GM19452 (cell line): ENCODE measurements around the gene SLC28A3.
A peak's percentile ranks its signal among the peaks of the same experiment; 100 is the strongest.

Source experiments
- ATAC-seq: cut with Tn5 transposase; IDR thresholded peaks from one replicate; pipeline ENCODE4 v1.9.1; 2021; ENCODE audit not compliant: unreplicated experiment

SLC28A3 gene

DNA sequence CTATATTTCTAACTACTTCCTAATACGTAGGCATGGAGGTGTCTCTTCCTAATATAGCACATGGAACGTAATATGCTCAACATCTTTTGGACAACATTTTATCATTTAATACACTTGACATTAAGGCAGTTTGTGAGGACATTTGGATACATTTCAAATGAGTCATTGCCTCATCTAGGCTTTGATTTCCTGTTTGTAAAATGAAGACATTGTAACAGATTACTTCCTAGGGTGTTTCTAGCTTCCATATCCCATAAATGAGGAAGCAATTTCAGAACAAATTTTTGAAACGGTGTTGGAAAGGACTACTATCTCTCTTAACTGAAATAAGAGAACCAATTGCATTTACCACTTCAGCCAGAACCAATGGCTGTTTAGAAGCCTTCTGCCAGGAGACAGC lies 38.7 kb downstream of the SLC28A3 start:
- ATAC-seq = no peak

GRCh38 chr9:84300271-84300670 lies 40.3 kb downstream of the SLC28A3 start:
- ATAC-seq = no peak

DNA sequence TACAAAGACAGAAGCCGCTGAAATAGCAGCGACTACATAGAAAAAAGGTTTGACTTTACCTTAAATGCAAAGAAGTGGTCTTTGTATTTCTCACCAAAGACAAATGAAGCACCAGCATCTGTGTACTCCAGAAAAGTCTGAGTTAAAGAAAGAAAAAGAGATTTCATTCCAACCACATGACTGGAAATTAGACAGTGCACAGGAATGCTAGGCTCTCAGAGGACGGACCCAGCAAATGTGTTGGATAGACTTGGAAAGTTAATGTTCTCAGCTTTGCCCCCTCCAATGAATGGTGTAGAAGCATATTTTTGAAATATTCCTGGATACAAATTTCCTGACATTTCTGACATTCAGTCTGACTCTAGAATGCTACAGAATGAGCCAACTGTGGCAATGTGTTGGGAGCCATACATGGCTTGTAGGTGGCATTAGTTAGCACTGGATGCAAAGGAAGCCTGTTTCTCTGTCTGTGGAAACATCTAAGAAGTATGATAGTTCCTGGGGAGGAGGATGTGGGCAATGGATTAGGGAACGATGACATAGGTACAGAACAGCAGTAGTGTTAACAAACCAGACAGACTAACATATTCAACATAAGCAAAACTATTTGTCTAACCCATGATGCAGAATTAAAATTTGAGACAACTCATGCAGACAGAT lies 43.3 kb downstream of the SLC28A3 start:
- ATAC-seq = no peak

GRCh38 chr9:84296146-84296843 lies 44.3 kb downstream of the SLC28A3 start:
- ATAC-seq = peak; percentile 59

- ATAC-seq = no peak
Observed at GRCh38 chr9:84294241-84294950, 46.2 kb downstream of the SLC28A3 start.

GRCh38 chr9:84293001-84293798 lies 47.4 kb downstream of the SLC28A3 start:
- ATAC-seq = peak; percentile 56

- ATAC-seq = peak; percentile 69
Observed at GRCh38 chr9:84285381-84285780, 55.2 kb downstream of the SLC28A3 start.

DNA sequence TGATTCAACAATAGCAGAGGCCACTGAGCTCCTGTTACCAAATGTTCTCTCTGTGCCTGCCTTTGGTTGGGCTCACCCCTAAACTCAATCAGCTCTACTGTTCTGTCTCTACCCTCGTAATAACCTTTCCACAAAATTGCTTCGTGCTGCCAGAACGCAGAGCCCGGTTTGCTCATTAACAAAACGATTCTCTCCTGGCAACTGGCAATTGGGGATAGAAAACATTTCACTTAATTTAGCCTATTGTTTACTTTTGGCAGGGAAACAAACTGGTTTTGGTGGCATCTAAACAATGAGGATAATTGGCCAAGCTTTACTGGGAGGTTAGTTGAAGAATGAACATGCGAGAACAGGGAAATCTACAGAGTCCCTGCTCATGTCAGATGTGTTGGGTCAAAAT lies 56.6 kb downstream of the SLC28A3 start:
- no peak for ATAC-seq

DNA sequence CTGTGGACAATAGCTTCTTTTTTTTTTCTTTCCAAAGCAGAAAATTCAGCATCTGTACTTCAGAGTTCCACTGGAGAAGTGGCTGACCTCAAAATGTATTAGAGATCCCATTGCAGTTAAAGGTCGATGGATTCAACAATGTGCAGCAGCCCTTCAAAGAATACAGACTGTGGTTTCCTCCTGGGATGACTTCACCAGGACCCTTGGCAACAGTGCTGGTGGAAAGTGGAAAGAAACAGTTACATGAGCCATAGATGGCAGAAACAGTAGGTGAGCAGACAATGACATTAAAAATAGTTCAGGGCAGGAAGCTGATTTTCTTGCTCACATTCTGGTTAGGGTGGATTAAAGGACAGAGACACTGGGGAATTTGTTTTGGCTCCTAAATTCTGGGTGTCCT lies 62.4 kb downstream of the SLC28A3 start:
- ATAC-seq = no peak

DNA sequence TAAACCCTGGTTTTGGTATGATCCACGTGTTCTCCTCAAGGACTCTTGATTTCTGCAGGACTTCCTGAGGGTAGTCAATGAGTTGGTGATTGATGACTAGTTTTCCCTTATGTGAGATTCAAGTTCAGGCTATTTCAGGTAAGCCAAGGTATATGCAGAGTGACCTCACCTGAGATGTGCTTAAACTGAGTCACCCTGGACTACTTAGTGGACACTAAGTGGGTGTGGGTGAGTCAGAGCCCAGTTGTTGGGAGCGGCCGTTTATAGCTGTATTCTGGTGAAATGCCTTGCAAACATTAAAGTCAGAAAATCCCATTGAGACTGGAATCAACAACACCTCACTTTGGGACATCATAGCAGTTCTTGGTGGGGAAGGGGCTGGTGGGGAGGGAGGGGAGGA lies 62.9 kb downstream of the SLC28A3 start:
- no peak for ATAC-seq

- no peak for ATAC-seq
Observed at GRCh38 chr9:84276741-84277140, 63.8 kb downstream of the SLC28A3 start.

GRCh38 chr9:84271921-84272556 lies 68.5 kb downstream of the SLC28A3 start:
- no peak for ATAC-seq

- ATAC-seq = peak; percentile 95
Observed at GRCh38 chr9:84271531-84271900, 69.0 kb downstream of the SLC28A3 start.

- ATAC-seq = peak; percentile 12
Observed at GRCh38 chr9:84270847-84271530, 69.6 kb downstream of the SLC28A3 start.

- ATAC-seq = no peak
Observed at GRCh38 chr9:84266087-84266561, 74.4 kb downstream of the SLC28A3 start.

- no peak for ATAC-seq
Observed at GRCh38 chr9:84264307-84265029, 76.1 kb downstream of the SLC28A3 start.

- ATAC-seq = no peak
Observed at GRCh38 chr9:84261070-84261746, 79.3 kb downstream of the SLC28A3 start.

DNA sequence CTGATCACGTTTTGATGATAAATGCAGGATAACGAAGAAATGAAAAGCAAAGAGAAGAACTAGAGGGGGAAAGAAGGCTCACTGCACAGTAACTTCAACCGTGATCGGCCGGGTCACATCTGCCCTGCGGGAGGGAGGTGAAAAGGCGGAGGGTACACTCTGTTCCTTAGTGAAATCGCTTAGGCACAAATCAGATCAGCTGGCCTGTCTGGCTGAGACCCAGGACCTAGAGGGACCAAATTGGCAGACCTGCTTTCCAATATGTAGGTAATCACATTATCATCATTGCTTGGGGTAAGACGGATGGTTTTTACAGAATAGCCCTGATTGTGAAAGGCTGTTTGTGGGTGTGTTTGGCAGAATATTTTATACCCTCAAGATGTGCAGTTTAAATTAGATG lies 82.2 kb downstream of the SLC28A3 start:
- ATAC-seq = no peak

GRCh38 chr9:84255696-84256095 lies 84.9 kb downstream of the SLC28A3 start:
- ATAC-seq = no peak
